ENCODE data around the gene HSPA2.
A peak's percentile ranks its signal among the peaks of the same experiment; 100 is the strongest.

GRCh38 chr14:64503434-64504309 lies 36.9 kb upstream of the HSPA2 start, which contains the start of gene ZBTB25:
- peak; percentile 94 to 95 for TF ChIP-seq POLR2A (IDR thresholded peaks at IDR 0.05)
- TF ChIP-seq CTCF (IDR thresholded peaks at IDR 0.05): peak in 2 of 4 experiments; percentile 6 to 17
- TF ChIP-seq EP300 (IDR thresholded peaks at IDR 0.05): no peak

Measured in gastroesophageal sphincter (tissue), 3 donors.